OCI-LY3 (cell line): Measurements from ENCODE around the gene CDH4.

Source experiments
- H2AFZ ChIP-seq: fragments of 200-600, 300-600 bp; shearing (Covaris generic); 2 replicates; pipeline ENCODE4 v1.6.0; 2014; ENCODE audit warnings: antibody characterized with exemption, low read depth, low read length
- H3K27ac ChIP-seq: fragments of 200-600, 300-600 bp; sonication (generic); 2 replicates; pipeline ENCODE4 v1.5.1; 2014; ENCODE audit warnings: mild to moderate bottlenecking, low read length, moderate library complexity, mixed read lengths
- H3K27me3 ChIP-seq: fragments of 200-600, 300-600 bp; sonication (generic); 2 replicates; pipeline ENCODE4 v1.6.1; 2014; ENCODE audit warnings: low read depth, low read length, mixed read lengths
- H3K36me3 ChIP-seq: fragments of 200-600, 300-600 bp; sonication (generic); replicated peaks from 2 replicates; pipeline ENCODE3; 2014; ENCODE audit warnings: low read depth, low read length, mixed read lengths
- H3K4me1 ChIP-seq: fragments of 300-600, 200-600 bp; sonication (generic); 2 replicates; pipeline ENCODE4 v1.6.1; 2014; ENCODE audit warnings: low read length, mixed read lengths
- H3K4me2 ChIP-seq: fragments of 200-600, 300-600 bp; sonication (generic); 2 replicates; pipeline ENCODE4 v1.6.1; 2014; ENCODE audit warnings: low read length, mixed read lengths
- H3K4me3 ChIP-seq: fragments of 300-600, 200-600 bp; sonication (generic); 2 replicates; pipeline ENCODE4 v1.5.1; 2014; ENCODE audit warnings: antibody characterized with exemption, mild to moderate bottlenecking, low read length, moderate library complexity
- H3K79me2 ChIP-seq: fragments of 300-600, 200-600 bp; shearing (Covaris generic); 2 replicates; pipeline ENCODE4 v1.6.1; 2014; ENCODE audit warnings: mild to moderate bottlenecking, low read length, mixed read lengths
- H3K9ac ChIP-seq: fragments of 300-600, 200-600 bp; shearing (Covaris generic); 2 replicates; pipeline ENCODE4 v1.6.0; 2014; ENCODE audit warnings: mild to moderate bottlenecking, low read length, moderate library complexity
- H3K9me3 ChIP-seq: fragments of 200-600, 300-600 bp; shearing (Covaris generic); 2 replicates; pipeline ENCODE4 v1.6.1; 2014; ENCODE audit warnings: low read length, mixed read lengths; ENCODE audit not compliant: insufficient read depth
- H4K20me1 ChIP-seq: fragments of 200-600, 300-600 bp; sonication (generic); 2 replicates; pipeline ENCODE4 v1.6.1; 2016; ENCODE audit warnings: low read length, mixed read lengths; ENCODE audit not compliant: insufficient read depth
- CTCF ChIP-seq: fragments of 200-600, 300-600 bp; sonication (generic); IDR thresholded peaks from 2 replicates; pipeline ENCODE4 v1.5.1; 2014; ENCODE audit warnings: antibody characterized with exemption, low read length, low read depth
- EZH2phosphoT487 ChIP-seq: fragments of 200-600 bp; shearing (Covaris generic); IDR thresholded peaks from 2 replicates; pipeline ENCODE4 v1.6.1; 2018; ENCODE audit warnings: antibody characterized with exemption, mixed run types, low read depth

The CDH4 gene

DNA sequence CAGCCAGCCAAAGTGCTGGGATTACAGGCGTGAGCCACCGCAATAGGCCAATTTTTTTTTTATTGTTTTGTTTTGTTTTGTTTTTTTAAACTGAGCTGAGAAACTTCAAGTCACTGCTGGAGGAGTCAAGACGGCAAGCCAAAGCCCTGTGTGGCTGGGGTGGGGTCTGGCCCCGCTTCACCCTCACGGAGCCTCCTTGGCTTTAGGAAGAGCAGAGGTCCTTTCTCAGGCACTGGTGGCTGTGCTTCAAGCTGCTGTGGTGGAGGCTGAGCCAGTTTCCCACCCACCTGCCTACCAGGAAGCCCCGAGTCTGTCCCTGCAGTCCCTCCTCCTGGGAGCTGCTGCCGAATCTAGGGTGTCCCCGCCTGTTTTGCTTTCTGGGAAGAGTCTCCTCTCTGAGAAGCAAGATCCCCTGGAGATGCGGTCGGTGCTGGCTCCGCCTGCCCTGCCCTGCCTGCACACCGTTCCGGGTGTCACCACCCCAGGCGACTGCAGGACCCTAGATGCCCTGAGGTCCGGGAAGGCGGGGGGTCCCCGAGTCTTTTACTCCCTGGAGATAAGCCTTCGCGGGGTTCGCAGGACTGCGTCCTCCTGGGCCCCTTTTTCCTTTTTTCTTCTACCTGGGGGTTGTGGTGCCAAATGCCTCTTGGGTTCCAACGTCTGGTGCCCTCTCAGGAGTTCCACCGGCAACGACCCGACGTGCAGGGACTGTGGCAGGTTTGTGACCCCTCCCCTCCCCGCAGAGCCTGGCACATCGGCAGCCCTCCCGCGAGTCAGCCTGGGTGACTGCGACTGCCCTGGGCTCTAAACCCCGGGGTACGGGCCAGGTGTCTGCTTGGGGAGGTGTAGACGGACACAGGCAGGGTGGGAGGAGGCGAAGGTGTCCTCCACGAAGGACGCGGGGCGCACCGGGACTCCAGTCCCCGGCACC, 712.9 kb downstream of the CDH4 start:
- TF ChIP-seq CTCF: no peak
- no peak for TF ChIP-seq EZH2phosphoT487
- no peak overlapping the region for H3K4me2 ChIP-seq

DNA sequence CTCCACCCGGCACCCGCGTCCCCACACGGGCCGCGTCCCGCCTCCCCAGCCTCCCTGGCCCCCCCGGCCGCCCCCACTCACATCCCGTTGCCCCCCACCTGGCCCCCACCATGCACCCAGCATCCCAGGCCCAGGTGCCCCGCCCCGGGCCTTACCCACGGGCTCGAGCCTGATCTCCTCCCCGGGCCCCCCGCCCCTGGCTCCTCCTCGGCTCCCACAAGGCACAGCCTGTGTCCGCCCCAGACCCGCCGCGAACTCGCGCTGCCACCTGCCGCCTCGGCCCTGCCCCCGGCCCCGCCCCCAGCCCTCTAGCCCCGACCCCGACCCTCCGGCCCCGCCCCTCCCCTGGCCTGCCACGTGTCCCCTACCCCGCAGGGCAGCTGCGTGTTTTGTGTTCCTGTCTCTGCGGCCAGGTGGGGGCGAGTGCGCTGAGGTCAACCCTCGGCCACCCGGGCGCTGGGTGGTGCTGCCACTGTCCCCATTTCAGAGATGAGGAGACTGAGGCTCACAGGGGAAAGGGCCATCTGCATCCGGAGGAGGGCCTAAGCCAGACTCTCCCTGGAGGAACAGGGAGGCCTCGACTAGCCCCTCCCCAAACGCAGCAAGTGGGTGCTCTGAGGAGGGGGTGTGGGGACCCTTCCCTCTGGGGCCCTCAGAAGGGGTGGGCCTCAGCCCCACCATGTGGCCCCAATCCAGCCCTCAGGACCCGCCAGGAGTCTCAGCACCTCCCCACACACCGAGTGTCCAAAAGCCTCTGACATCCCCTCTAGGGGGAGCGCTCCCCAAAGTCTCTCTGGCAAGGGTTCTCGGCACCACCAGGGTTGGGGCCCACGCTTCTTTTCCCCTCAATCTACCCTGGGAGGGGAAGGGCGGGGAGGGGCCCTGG, 713.8 kb downstream of the CDH4 start:
- Histone ChIP-seq H3K79me2 (no peaks in the 10 kb centered on the region), H3K9me3 (no peaks in the 10 kb centered on the region), H3K4me1 (no peaks in the 10 kb centered on the region), H3K9ac (no peak overlapping the region), H3K4me2 (no peak overlapping the region), H3K27me3 (no peaks in the 10 kb centered on the region), H4K20me1 (no peaks in the 10 kb centered on the region), H3K4me3 (no peak overlapping the region), H3K36me3 (no peaks in the 10 kb centered on the region), H3K27ac (no peak overlapping the region), H2AFZ (no peak overlapping the region)
- TF ChIP-seq CTCF (no peak), EZH2phosphoT487 (no peak)

More for the DNA sequence above, 712.9 kb downstream of the CDH4 start:
- no peaks in the 10 kb centered on the region for H3K79me2 ChIP-seq
- no peaks in the 10 kb centered on the region for H4K20me1 ChIP-seq
- H3K4me1 ChIP-seq: no peaks in the 10 kb centered on the region
- H3K36me3 ChIP-seq: no peaks in the 10 kb centered on the region
- H3K4me3 ChIP-seq: no peak overlapping the region
- H3K27ac ChIP-seq: no peak overlapping the region
- no peaks in the 10 kb centered on the region for H3K27me3 ChIP-seq
- H3K9ac ChIP-seq: no peak overlapping the region
- H3K9me3 ChIP-seq: no peaks in the 10 kb centered on the region
- H2AFZ ChIP-seq: no peak overlapping the region

DNA sequence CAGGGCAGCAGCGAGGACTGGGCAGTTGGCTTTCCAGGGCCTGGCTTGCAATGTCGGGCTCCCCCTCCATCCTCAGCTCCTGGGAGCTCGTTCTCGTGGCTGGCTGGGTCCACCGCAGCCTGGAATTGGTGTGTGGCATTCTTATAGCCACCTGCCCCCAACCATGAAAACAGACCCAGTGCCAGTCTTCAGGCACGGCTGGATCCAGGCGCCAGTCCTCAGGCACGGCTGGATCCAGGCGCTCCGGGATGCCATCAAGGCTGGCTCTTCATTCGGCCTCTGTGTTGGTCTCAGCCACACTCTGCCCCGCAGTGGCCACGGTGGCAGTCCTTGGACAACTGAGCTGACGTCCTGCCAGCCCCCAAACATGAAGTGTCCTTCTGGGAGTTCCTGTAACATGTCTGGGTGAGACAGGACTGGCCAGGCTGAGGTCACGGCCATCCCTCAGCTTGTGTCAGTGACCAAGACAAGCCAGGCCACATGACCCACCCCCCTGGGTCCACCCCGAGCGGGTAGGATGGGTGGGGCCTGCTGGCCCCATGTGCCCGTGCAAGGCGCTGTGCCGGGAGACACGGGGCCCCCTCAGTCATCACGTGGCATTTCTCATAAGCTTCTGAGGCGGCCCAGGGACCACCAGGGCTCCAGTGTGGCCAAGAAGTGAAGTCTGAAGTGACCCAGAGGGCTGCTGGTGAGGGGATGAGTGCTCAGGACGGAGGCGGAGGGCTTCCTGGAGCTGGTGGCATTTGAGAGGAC, 714.6 kb downstream of the CDH4 start:
- H3K36me3 ChIP-seq: no peaks in the 10 kb centered on the region
- TF ChIP-seq EZH2phosphoT487: no peak
- no peak for TF ChIP-seq CTCF

More for the DNA sequence above, 714.6 kb downstream of the CDH4 start:
- Histone ChIP-seq H3K4me3 (no peak overlapping the region), H2AFZ (no peak overlapping the region), H3K4me1 (no peaks in the 10 kb centered on the region), H4K20me1 (no peaks in the 10 kb centered on the region), H3K27me3 (no peaks in the 10 kb centered on the region), H3K27ac (no peak overlapping the region), H3K79me2 (no peaks in the 10 kb centered on the region), H3K9ac (no peak overlapping the region), H3K9me3 (no peaks in the 10 kb centered on the region), H3K4me2 (no peak overlapping the region)
